Lower leg skin (tissue), 3 donors: ENCODE measurements around the gene BTBD17.

Experiments
- POLR2A ChIP-seq, 2 donors: fragments of 450-650 bp; IDR thresholded peaks; one replicate each; pipeline ENCODE4 v1.6.1; 2016 to 2017; ENCODE audit warnings: antibody characterized with exemption in 2 of 2, mild to moderate bottlenecking in 1 of 2, moderate library complexity in 1 of 2
- TF ChIP-seq, protein P1 (sequence below), 3 donors: fragments of 450-650 bp; IDR thresholded peaks; one replicate each; pipeline ENCODE4 v1.5.1; 2016; ENCODE audit warnings: antibody characterized with exemption in 3 of 3, mild to moderate bottlenecking in 3 of 3, moderate library complexity in 2 of 3

- TF ChIP-seq, protein P1, sequence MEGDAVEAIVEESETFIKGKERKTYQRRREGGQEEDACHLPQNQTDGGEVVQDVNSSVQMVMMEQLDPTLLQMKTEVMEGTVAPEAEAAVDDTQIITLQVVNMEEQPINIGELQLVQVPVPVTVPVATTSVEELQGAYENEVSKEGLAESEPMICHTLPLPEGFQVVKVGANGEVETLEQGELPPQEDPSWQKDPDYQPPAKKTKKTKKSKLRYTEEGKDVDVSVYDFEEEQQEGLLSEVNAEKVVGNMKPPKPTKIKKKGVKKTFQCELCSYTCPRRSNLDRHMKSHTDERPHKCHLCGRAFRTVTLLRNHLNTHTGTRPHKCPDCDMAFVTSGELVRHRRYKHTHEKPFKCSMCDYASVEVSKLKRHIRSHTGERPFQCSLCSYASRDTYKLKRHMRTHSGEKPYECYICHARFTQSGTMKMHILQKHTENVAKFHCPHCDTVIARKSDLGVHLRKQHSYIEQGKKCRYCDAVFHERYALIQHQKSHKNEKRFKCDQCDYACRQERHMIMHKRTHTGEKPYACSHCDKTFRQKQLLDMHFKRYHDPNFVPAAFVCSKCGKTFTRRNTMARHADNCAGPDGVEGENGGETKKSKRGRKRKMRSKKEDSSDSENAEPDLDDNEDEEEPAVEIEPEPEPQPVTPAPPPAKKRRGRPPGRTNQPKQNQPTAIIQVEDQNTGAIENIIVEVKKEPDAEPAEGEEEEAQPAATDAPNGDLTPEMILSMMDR (IDR thresholded peaks at IDR 0.05): no peak
- no peak for TF ChIP-seq POLR2A (IDR thresholded peaks at IDR 0.05)
These were observed 21.5 kb upstream of the BTBD17 start for GRCh38 chr17:74383141-74383540.
